Right kidney (tissue), 1 donor: ENCODE data around the gene SLC16A6.
"Not testable (repeated sequence)": the region's sequence is repeated elsewhere in the genome, so short reads cannot be mapped to it uniquely, and the experiment has no call there.

Experiments
- DNase-seq: peaks from one replicate; pipeline ENCODE4 v3.0.0-alpha.2; 2016

Gene SLC16A6

GRCh38 chr17:68246271-68247028 lies 44.5 kb downstream of the SLC16A6 start:
- DNase-seq, result no peak

GRCh38 chr17:68239632-68240366 lies 51.1 kb downstream of the SLC16A6 start:
- no peak for DNase-seq

GRCh38 chr17:68238871-68239253 lies 52.1 kb downstream of the SLC16A6 start:
- DNase-seq, result no peak

GRCh38 chr17:68238164-68238870 lies 52.6 kb downstream of the SLC16A6 start:
- no peak for DNase-seq

GRCh38 chr17:68237369-68238163 lies 53.4 kb downstream of the SLC16A6 start:
- not testable (repeated sequence) for DNase-seq

- not testable (repeated sequence) for DNase-seq
These were observed 55.6 kb downstream of the SLC16A6 start for GRCh38 chr17:68235336-68235791.

- DNase-seq, result not testable (repeated sequence)
These were observed 56.1 kb downstream of the SLC16A6 start for GRCh38 chr17:68234726-68235335.

- not testable (repeated sequence) for DNase-seq
These were observed 58.2 kb downstream of the SLC16A6 start for GRCh38 chr17:68232741-68233140.

- no peak for DNase-seq
These were observed 59.4 kb downstream of the SLC16A6 start for GRCh38 chr17:68231541-68231940.

- DNase-seq, result not testable (repeated sequence)
These were observed 59.8 kb downstream of the SLC16A6 start for GRCh38 chr17:68231131-68231530.

GRCh38 chr17:68229619-68230018 lies 61.3 kb downstream of the SLC16A6 start:
- DNase-seq, result no peak

GRCh38 chr17:68228817-68229570 lies 61.9 kb downstream of the SLC16A6 start:
- DNase-seq, result no peak

- DNase-seq, result not testable (repeated sequence)
These were observed 62.8 kb downstream of the SLC16A6 start for GRCh38 chr17:68228039-68228680.

GRCh38 chr17:68225055-68225454 lies 65.9 kb downstream of the SLC16A6 start:
- DNase-seq, result not testable (repeated sequence)

- no peak for DNase-seq
These were observed 68.3 kb downstream of the SLC16A6 start for GRCh38 chr17:68222606-68223005.

GRCh38 chr17:68221786-68222185 lies 69.1 kb downstream of the SLC16A6 start:
- DNase-seq, result no peak

- DNase-seq, result not testable (repeated sequence)
These were observed 70.1 kb downstream of the SLC16A6 start for GRCh38 chr17:68220786-68221185.

- not testable (repeated sequence) for DNase-seq
These were observed 70.7 kb downstream of the SLC16A6 start for GRCh38 chr17:68220186-68220585.

- DNase-seq, result not testable (repeated sequence)
These were observed 71.5 kb downstream of the SLC16A6 start for GRCh38 chr17:68219429-68219828.
